GM12801 (cell line): ENCODE data around the gene SNUPN.

Experiments used
- TF ChIP-seq, protein P1 (sequence below): IDR thresholded peaks from one replicate; pipeline ENCODE4 v1.5.1; 2011; ENCODE audit warnings: control low read depth; ENCODE audit not compliant: insufficient read length; ENCODE audit errors: extremely low read depth

SNUPN gene

DNA sequence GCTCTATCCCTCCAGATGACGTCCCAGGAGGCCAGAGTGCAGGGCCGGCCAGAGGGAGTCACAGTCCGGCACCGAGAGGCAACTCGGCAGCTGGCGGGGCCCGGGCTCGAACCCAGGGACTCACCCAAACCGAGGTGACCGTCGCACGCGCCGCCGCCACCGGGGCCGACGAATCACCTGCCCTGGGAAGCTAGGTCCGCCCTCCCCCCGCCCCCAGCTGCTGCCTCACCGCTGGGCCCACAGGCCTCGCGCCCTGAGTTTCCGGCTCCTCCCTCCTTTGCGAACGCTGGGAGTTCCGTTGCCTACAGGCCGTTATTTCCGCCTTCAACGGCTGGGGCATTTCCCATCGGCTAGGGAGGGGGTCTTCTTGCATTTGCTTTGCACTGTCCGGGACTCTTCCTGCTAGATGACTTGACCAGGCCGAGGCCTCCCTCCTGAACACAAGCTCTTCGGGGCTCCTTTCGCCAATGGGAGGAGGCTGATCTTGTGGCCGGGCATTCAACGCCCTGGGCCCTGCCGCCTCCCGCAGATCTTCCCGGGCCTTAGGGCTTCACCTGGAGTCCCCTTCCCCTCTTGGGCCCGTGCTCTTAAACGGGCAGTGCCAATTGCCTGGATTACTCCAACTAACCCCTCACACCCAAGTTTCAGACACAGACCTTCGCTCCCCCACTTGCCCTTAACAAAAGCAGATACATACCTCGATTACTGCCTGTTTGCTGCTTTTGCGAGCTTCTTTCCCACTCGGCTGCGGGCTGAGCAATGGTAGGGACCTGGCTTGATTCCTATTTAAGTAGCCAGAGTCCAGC, at the start of gene SNUPN:
Gene SNUPN (minus strand): TSS at position 184 of the 806 bp plus-strand sequence. CDS start 4,674 bp downstream, outside the sequence.
- TF ChIP-seq, protein P1, sequence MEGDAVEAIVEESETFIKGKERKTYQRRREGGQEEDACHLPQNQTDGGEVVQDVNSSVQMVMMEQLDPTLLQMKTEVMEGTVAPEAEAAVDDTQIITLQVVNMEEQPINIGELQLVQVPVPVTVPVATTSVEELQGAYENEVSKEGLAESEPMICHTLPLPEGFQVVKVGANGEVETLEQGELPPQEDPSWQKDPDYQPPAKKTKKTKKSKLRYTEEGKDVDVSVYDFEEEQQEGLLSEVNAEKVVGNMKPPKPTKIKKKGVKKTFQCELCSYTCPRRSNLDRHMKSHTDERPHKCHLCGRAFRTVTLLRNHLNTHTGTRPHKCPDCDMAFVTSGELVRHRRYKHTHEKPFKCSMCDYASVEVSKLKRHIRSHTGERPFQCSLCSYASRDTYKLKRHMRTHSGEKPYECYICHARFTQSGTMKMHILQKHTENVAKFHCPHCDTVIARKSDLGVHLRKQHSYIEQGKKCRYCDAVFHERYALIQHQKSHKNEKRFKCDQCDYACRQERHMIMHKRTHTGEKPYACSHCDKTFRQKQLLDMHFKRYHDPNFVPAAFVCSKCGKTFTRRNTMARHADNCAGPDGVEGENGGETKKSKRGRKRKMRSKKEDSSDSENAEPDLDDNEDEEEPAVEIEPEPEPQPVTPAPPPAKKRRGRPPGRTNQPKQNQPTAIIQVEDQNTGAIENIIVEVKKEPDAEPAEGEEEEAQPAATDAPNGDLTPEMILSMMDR = no peak

DNA sequence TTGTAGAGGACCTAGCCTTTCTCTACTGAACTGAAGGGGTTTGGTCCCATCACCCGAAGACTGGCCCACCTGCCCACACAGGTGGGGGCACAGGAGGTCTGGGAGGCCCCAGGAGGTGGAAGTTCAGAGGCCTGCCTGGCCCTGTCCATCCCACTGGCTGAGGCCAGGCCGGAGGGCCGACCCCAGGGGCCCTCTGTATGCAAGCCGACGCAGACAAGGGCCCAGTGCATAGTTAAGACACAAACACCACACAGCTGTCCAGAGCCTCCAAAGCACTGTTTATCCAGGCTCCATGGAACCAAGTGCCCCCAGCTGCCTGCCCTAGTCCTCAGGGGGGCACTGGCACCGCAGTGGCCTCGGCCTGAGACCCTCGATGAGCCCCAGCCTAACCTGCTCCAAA, 48.8 kb upstream of the SNUPN start:
- TF ChIP-seq, protein P1 = no peak

DNA sequence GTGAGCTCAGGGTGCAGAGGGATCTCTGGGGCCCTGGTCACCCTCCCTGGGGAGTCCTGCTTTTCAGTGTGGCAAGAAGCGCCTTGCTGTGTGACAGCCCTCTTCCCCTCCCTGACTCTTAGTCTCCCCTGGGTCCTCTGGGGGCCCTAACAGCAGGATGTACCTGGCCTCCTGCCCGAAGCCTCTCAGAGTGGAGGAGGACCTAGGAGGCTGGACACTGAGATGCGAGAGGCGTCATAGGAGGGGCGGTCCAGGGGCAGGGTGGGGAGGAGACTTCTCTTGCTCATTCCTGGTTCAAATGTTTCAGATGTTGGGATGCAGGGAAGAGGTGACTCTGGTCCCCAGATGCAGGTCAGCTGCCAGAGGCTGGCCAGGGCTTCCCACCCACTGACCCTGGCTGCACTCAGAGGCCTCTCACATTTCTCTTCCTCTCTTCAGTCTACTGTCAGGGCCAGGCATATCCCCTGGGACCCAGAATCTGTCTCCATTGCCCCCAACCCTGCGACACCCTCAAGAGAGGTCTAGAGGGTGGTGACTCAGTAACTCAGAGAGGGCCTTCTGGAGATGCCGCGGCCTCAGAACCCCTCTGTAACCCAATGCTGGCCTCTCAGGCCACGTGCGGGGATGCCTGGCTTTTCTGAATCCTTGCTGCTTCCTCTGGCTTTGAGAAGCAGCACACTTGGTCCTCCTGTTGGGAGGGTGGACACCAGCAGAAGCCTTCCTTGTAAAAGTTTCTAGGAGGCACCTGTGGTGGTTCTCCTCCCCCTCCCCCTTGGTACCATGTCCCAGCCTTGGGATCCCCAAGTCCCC, 48.1 kb upstream of the SNUPN start:
- TF ChIP-seq, protein P1 = no peak

DNA sequence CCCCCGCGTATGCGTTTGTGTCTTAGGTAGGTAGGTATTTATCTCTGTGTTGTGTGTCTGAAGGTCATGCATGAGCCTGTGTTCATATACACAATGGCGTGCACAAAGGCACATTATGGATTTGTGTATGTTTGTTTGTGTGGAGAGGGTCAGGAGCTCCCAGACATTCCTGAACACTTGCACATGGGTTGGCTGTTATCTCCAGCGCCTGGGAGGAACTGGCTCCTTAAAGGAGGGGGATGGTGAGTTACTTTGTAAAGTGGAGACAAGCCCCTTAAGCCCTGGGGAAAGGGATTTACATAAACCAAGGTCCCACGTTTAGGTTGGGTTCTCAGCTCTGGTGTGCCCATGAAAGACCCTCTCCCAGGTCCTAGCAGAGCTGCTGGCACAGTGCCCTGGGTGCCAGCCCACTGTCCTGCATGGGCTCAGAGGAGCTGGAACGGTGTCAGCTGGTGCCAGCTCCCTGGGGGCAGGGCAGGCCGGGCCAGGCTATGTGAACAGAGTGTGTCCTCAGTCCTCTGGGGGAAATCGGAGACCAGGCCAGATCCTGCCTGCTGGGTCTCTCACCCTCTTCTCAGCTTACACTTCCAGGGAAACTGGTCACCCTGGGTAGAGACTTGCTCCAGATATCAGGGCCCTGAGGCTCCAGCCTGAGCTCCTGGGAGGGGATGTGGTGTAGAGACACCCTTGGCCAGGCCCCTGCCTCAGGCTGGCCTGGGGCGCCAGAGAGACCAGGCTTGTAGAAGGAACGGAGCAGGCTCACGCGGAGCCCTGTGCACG, 47.3 kb upstream of the SNUPN start:
- TF ChIP-seq, protein P1 = no peak

DNA sequence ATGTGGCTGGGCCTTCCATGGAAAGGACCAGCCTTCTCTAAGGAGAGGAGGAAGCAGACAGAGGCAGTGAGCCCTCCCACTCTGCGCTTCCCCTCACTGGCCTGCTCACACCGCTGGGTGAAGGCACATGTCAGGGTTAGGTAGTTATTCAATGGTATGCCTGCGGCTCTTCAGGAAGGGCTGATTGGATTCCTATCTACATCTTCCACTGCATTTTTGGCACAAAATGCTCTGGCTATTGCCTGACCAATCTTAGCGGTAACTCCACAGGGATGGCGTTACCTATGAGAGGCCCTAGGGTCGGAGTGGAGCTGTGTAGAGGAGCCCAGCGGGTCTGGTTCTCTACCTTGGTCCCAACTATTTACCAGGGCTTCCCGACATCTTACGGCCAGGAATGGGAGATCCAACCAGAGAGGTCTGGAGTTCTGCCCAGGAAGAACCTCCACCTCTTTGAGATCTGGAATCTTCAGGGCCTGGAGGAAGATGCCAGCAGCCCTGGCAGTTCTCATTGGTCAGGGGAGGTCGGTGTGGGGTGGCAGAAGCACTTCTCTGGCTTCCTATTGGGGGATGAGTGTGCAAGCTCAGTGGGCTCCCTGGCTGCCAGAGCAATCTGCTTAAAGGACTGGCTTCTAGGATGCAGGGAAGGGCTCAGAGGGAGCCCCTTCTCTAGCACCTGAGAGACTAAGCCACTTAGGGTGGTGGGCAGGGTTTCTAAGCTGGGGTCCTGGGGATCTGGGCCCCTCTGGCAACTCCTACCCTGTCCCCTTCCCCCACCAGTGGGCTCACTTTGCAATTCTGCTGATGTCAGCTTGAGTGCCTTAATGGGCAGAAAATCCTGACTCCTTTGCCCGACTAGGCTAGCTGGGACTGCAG, 46.4 kb upstream of the SNUPN start:
- TF ChIP-seq, protein P1 = no peak

DNA sequence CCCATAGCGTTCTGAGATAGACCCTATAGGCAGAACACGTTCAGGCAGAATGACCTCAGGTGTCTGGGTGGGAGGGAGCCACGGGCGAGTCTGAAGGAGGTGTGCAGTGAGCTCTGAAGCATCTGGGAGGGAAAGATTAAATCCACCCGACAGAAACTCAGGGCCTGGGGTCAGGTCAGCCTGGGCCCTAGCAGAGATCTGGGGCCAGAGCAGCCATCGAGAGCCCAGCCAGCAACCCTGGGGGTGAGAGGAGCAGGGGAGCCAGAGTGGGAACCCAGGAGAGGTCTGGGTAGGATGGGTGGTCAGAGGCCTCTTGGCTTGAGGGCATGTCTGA, 44.3 kb upstream of the SNUPN start:
- TF ChIP-seq, protein P1 = no peak
